ENCODE data around the gene POC1A.

Gene POC1A

DNA sequence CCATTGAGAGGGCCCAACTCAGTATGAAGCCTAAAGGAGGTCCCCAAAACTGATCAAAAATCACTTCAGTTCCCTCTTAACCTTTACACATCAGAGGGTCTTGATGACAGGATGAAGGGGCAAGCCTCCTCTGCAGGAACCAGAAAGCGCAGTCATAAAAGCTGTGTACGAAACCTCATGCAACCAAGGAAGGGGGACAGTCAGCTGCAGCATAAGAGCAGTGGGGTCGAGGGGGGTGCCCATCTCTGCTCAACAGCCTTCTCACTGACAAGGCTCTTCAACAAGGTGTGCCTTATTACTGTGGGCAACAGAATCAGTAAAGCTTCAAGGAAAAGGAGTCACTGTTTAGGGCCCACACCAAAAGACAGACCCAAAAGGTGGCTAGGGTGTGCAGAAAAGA, 3.9 kb downstream of the POC1A start:
- H3K27me3 Mint-ChIP-seq = no peaks in the 10 kb centered on the region
- H3K27ac Mint-ChIP-seq = no peak overlapping the region
- ATAC-seq (no peak), DNase-seq (no peak)
- H3K4me3 Mint-ChIP-seq = no peak overlapping the region
- H3K4me1 Mint-ChIP-seq = peaks cover 14% of the 10 kb centered on the region
- H3K9me3 Mint-ChIP-seq = no peaks in the 10 kb centered on the region
- peaks cover 7% of the 10 kb centered on the region for H3K36me3 Mint-ChIP-seq (ENCODE audit: low read depth)

DNA sequence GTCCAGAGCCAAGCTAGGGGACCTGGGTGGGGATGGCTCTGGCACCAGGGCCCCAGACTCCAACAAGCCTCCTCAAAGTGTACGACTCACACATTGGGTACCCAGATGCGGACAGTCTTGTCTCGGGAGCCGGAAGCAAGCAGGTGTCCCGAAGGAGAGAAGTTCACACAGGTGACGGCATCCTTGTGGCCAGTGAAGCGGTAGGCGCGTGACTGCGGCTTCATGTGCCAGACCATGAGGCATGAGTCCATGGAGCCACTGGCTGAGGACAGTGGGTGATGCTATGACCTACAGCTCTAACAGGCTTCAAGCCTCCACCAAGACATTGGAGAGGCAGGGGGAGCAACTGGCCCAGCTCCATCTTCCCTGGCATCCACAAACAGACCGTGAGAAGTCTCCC, 4.5 kb downstream of the POC1A start:
- Mint-ChIP-seq H3K9me3 (no peaks in the 10 kb centered on the region), H3K4me3 (no peak overlapping the region), H3K36me3 (ENCODE audit: low read depth) (peaks cover 7% of the 10 kb centered on the region), H3K27me3 (no peaks in the 10 kb centered on the region), H3K4me1 (peaks cover 9% of the 10 kb centered on the region), H3K27ac (no peak overlapping the region)
- no peak for ATAC-seq
- no peak for DNase-seq

DNA sequence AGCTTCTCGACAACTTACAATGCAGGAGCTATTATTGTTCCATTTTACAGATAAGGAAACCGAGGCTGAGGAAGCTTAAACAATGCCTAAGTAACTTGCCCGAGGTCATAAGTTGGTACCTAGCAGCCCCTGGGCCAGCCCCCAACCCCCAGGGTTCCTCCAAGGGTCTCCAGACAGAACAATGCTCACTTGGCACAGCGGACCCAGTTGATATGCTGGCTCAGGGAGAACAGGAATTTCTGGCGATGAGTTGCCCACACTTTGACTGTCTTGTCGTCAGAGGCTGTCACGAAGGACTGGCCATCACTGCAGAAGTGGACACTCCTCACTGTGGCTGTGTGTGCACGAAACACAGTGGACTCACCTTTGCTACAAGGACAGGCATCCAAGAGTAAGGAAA, 5.2 kb downstream of the POC1A start:
- peaks cover 13% of the 10 kb centered on the region for H3K4me1 Mint-ChIP-seq
- no peak for DNase-seq
- peaks cover 12% of the 10 kb centered on the region for H3K36me3 Mint-ChIP-seq (ENCODE audit: low read depth)
- H3K27ac Mint-ChIP-seq = no peak overlapping the region
- H3K9me3 Mint-ChIP-seq = no peaks in the 10 kb centered on the region
- no peaks in the 10 kb centered on the region for H3K27me3 Mint-ChIP-seq
- H3K4me3 Mint-ChIP-seq = no peak overlapping the region
- ATAC-seq = no peak

DNA sequence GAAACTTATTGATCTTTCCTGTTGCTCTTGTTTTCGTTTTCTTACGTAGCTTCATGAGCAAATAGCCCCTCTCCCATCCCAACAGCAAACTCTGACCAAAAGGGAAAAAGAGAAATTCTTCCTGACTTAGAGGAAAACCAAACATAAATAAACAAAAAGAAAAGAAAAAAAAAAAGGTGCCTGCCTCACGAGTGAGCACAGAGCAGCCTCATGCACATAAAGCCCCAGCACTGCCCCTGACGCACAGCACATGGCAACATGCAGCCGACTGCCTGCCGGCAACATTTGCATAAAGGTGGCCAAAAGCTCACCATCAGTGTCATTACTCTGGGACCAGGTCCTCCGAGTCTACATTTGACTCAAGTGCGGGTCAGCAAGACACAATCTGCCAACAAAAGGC, 6.4 kb downstream of the POC1A start:
- H3K36me3 Mint-ChIP-seq (ENCODE audit: low read depth) = peaks cover 12% of the 10 kb centered on the region
- H3K27ac Mint-ChIP-seq = no peak overlapping the region
- no peak overlapping the region for H3K4me3 Mint-ChIP-seq
- DNase-seq (no peak), ATAC-seq (no peak)
- no peaks in the 10 kb centered on the region for H3K9me3 Mint-ChIP-seq
- peaks cover 8% of the 10 kb centered on the region for H3K4me1 Mint-ChIP-seq
- no peaks in the 10 kb centered on the region for H3K27me3 Mint-ChIP-seq

DNA sequence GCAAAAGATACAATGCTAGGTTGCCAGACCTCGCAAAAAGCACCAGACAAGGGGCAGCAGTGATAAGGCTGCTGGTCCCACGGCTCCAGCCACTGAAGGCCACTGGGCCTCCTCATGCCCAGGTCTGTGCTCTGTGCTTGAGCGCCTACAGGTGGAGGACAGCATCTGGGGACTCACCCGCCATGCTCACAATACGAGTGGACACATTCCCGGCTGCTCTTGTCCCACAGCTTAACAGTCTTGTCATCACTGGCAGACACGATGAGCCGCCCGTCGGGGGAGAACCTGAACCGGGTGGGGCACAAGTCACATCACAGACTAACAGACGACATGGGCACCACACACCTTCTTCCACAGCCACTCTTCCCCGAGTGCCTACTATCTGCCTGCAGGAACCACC, 7.4 kb downstream of the POC1A start:
- Mint-ChIP-seq H3K4me1 (peaks cover 7% of the 10 kb centered on the region), H3K9me3 (no peaks in the 10 kb centered on the region), H3K36me3 (ENCODE audit: low read depth) (peaks cover 12% of the 10 kb centered on the region), H3K4me3 (no peak overlapping the region), H3K27ac (no peak overlapping the region), H3K27me3 (no peaks in the 10 kb centered on the region)
- ATAC-seq = no peak
- DNase-seq = no peak

DNA sequence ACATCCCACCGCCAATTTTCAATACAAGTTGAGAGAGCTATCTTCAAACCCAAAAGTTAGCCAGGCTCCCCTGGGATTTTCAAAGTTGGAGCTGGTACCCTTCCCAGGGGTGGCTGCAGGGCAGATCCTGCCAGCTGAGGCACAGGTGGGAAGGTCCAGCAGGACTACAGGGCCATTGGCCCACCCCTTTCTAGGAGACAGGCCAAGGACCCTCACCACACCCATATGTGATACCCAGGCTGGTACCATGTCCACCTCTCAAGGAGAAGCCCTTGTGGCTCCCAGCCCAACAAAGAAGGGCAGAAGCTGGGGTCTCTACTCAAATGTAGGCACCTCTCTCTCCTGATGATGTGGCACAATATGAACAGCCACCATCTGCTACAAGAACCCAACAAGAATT, 8.0 kb downstream of the POC1A start:
- Mint-ChIP-seq H3K27me3 (no peaks in the 10 kb centered on the region), H3K4me1 (peaks cover 7% of the 10 kb centered on the region), H3K4me3 (no peak overlapping the region), H3K36me3 (ENCODE audit: low read depth) (peaks cover 12% of the 10 kb centered on the region), H3K9me3 (no peaks in the 10 kb centered on the region), H3K27ac (no peak overlapping the region)
- no peak for ATAC-seq
- no peak for DNase-seq

DNA sequence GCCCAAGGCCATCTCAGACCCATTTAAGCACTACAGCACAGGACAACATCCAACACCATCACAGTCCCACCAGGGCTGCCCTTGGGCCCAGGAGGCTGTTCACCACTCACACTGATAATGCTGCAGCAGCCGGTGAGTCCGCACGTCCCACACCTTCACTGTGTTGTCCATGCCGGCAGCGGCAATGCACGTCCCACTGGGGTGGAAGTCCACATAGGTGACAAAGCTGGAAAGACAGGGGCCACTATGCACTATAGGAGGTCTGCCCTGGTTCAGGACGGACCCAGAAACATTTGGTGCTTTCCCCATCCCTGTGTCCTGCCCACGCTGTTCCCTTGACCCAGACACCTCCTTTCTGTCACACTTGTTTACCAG, 8.5 kb downstream of the POC1A start:
- Mint-ChIP-seq H3K4me3 (no peak overlapping the region), H3K9me3 (no peaks in the 10 kb centered on the region), H3K4me1 (peaks cover 7% of the 10 kb centered on the region), H3K27me3 (no peaks in the 10 kb centered on the region), H3K27ac (no peak overlapping the region), H3K36me3 (ENCODE audit: low read depth) (peaks cover 12% of the 10 kb centered on the region)
- DNase-seq = no peak
- ATAC-seq = no peak

DNA sequence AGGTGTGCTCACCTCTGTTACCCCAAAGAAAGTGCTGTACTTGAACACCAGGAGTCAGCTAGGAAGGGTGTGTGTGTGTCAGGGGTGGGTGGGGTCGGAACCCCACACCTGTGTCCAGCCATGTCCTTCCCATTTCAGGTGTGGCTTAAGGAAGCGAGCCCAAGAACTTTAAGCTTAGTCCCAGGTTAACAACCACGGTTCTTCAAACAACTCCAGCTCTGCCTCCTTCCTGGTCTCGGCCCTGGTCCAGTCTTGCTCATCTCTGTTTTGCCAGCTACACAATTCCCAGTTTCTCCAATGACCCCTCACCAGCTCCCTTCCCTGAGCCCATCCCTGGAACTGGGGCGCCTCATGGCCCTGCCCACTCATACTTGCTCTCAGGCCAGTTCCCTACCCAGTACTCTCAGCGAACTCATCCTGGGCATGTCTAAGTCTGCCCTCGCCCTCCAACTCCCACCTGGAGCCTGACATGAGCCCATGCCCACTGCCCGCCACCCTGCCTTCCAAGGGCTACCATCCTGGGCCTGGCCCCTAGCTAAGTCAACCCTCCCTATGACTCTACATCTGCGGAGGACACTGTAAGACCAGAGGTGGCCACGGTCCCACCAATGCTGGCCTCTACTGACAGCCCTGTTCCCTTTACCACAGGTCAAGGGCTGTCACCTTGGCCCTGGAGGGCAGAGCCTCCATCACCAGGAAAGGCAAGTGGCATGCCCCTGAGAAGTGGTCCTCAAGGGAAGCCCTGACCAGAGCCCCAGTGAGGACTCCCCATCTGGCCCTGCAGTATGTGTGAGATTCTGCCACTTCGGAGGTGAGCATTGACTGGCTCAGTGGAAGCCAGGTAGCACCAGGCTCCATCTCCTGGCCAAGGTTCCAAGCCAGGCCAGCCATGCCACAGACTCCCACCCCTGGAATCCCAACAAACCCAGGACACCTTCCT, 9.2 kb downstream of the POC1A start:
- DNase-seq (no peak), ATAC-seq (no peak)
- Mint-ChIP-seq H3K4me3 (no peak overlapping the region), H3K27ac (no peak overlapping the region), H3K27me3 (no peaks in the 10 kb centered on the region), H3K36me3 (ENCODE audit: low read depth) (peaks cover 12% of the 10 kb centered on the region), H3K4me1 (peaks cover 7% of the 10 kb centered on the region), H3K9me3 (no peaks in the 10 kb centered on the region)

DNA sequence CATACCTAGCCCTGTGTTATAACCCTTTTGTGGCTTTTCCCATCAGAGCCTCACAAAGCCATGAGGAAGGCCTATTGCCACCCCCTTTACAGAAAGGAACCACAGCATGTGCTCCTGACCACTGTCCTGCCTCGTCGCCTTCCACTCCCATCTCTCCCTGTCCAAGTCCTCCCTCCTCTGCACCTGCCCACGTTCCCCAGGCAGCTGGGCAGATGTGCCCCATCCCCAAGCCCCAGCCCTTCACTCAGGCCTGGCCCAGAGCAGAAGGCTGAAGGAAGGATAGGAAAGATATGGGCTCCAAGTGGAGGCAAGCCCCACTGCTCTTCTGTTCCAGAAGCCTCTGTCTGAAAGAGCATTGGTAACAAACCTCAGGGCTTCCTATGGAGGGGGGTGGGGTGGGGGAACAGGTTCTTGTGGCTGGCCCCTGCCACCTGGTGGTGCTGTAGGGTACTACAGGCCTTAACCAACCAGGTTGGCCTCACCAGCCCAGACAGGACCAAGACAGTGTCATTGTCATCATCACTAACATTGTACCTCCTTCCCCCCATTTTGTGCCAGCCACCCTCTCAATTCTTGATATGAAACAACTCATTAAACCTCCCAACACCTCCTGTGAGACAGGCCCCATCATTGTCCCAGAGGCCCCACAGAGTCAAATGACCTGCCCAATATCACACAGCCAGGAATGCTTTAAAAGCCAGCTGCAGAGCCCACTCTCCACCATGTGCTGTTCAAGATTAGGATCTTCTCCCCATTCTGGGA, 10.0 kb downstream of the POC1A start:
- peak; percentile 89 for ATAC-seq
- DNase-seq = peak; percentile 87
- H3K27ac Mint-ChIP-seq = no peak overlapping the region
- peaks cover 9% of the 10 kb centered on the region for H3K36me3 Mint-ChIP-seq (ENCODE audit: low read depth)
- H3K4me1 Mint-ChIP-seq = peaks cover 7% of the 10 kb centered on the region
- no peaks in the 10 kb centered on the region for H3K9me3 Mint-ChIP-seq
- no peaks in the 10 kb centered on the region for H3K27me3 Mint-ChIP-seq
- no peak overlapping the region for H3K4me3 Mint-ChIP-seq

DNA sequence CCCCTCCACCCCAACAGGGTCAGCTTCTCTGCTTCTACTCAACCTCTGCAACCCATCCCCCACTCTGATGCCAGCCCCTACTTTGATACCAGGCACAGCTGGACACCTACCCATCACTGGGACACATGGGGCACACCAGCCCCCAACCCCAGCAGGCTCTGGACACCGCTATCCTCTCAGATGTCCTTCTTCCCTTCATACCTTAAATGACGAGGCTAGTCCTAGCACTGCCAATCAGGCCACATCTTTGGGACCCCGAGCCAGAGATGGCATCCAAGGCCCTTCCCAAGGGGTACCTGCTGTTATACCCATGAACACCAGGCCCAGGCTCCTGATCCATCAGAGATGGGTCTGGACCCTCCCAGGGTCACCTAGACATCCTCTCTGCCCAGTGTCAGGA, 10.6 kb downstream of the POC1A start:
- Mint-ChIP-seq H3K27ac (peak overlapping the region; percentile 46), H3K4me3 (no peak overlapping the region), H3K36me3 (ENCODE audit: low read depth) (peaks cover 4% of the 10 kb centered on the region), H3K27me3 (no peaks in the 10 kb centered on the region), H3K4me1 (peaks cover 7% of the 10 kb centered on the region), H3K9me3 (no peaks in the 10 kb centered on the region)
- ATAC-seq = no peak
- DNase-seq = no peak

DNA sequence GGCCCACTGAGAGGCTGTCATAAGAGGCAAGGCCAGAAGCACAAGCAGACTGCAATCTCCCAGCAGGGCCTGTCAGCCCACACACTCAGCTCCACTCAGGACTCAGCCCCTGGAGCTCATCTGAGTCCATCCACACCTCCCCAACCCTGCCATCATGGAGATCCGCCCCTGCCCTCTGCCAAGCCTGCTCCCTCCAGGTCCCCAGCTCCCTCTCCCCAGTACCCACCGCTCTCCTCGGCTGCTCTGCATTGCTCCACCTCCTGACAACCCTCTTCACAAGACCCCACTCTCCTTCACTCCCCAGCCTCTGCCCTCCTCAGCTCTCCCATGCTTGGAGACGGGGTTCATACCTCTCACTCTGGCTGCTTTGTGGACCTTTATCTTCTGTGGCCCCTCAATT, 11.1 kb downstream of the POC1A start:
- Mint-ChIP-seq H3K36me3 (ENCODE audit: low read depth) (peaks cover 4% of the 10 kb centered on the region), H3K4me1 (peaks cover 7% of the 10 kb centered on the region), H3K27me3 (no peaks in the 10 kb centered on the region), H3K27ac (no peak overlapping the region), H3K4me3 (no peak overlapping the region), H3K9me3 (no peaks in the 10 kb centered on the region)
- ATAC-seq (no peak), DNase-seq (no peak)

DNA sequence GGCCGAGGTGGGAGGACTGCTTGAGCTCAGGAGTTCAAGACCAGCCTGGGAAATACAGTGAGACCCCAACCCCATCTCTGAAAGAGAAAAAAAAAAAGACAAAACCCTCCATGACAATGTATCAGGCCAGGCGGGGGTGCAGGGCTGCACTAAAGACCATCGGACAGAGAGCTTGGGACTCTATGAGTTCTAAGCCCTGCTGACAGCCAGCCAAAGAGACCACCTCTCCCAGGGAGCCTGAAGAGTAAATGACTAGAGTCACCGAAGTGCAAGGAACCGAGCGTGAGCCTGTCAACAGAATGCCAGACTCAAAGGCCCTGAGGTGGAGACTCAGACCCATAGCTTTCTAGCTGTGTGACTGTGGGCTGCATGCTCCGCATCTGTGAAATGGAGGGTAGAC, 12.5 kb downstream of the POC1A start:
- ATAC-seq (no peak), DNase-seq (no peak)
- H3K4me1 Mint-ChIP-seq = peaks cover 7% of the 10 kb centered on the region
- H3K36me3 Mint-ChIP-seq (ENCODE audit: low read depth) = peaks cover 4% of the 10 kb centered on the region
- no peaks in the 10 kb centered on the region for H3K9me3 Mint-ChIP-seq
- H3K27me3 Mint-ChIP-seq = no peaks in the 10 kb centered on the region
- H3K27ac Mint-ChIP-seq = no peak overlapping the region
- no peak overlapping the region for H3K4me3 Mint-ChIP-seq

DNA sequence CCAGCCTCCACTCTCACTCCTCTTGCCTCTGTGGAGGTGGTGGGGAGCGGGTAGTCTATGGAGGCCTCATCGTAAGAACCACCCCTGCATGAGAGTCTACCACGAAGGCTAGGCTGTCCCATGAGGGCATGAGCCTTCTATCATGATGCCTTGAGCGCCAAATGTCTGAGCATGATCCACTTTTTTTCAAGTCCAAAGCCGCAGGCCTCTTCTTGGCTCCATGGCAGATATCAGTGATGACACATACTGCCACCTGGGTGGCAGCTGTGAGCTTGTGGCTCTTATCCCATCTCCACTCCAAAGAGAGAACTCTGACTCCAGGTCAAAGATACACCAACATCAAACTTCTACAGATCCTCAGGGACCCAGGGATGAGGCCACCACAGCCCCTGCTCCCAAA, 13.5 kb downstream of the POC1A start:
- Mint-ChIP-seq H3K36me3 (ENCODE audit: low read depth) (peaks cover 4% of the 10 kb centered on the region), H3K4me3 (no peak overlapping the region), H3K27me3 (no peaks in the 10 kb centered on the region), H3K27ac (no peak overlapping the region), H3K9me3 (no peaks in the 10 kb centered on the region), H3K4me1 (peaks cover 7% of the 10 kb centered on the region)
- ATAC-seq = no peak
- DNase-seq = no peak

DNA sequence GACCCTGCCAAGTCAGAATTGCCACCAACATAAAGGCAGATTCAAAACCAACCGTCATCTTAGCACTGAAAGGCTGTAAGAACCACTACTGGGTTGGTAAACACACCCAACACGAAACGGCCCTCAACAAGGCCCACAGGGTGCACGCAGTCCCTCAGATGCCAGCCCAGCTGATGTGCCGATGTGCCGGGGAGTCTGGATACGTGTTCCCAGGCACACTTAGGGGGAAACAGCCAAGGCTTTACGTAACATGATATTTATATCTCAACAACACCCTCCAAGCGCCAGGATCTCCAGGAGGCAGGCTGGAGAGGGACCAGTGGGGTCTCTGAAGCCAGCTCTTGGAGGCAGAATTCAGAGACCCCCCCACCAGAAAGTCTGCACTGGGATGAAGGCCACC, 14.2 kb downstream of the POC1A start:
- Mint-ChIP-seq H3K4me1 (peaks cover 7% of the 10 kb centered on the region), H3K27ac (no peak overlapping the region), H3K27me3 (no peaks in the 10 kb centered on the region), H3K9me3 (no peaks in the 10 kb centered on the region), H3K36me3 (ENCODE audit: low read depth) (peaks cover 4% of the 10 kb centered on the region), H3K4me3 (no peak overlapping the region)
- ATAC-seq (no peak), DNase-seq (no peak)

DNA sequence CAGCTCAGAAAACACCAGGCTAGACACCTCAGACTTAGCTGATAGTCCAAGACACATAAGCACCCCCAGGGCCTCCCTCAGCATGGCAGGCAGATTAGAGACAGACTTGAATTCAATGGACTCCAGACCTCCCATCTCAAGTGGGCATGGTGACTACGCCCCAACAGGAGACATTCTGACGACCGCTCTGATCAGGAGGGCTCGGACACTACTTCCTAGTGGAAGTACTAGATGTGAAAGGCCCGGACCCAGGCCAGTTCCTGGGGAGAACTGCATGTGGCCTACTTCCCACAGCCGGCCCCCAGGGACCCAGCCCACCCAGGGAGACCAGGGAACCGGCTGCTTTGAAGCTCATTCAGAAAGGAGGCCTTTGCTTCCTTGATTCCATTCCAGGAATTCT, 16.9 kb downstream of the POC1A start:
- Mint-ChIP-seq H3K36me3 (ENCODE audit: low read depth) (peaks cover 2% of the 10 kb centered on the region), H3K9me3 (no peaks in the 10 kb centered on the region), H3K4me3 (no peak overlapping the region), H3K4me1 (no peaks in the 10 kb centered on the region), H3K27ac (no peak overlapping the region), H3K27me3 (no peaks in the 10 kb centered on the region)
- DNase-seq (no peak), ATAC-seq (no peak)
